Breast epithelium (tissue), 4 donors: Measurements from ENCODE around the gene ACKR1. TPM values are rescaled to one million over a fixed set of nuclear protein-coding genes. Genes with fewer than 3 reads are reported as not detected.

Experiments used
- DNase-seq, 2 donors: peaks; one replicate each; pipeline ENCODE4 v3.0.0-alpha.2; 2019; ENCODE audit warnings: low spot score in 2 of 2
- H3K27ac ChIP-seq, 2 donors: fragments of 200-600 bp; sonication (generic) in 1 of 2; one replicate each; pipeline ENCODE4 v1.5.1; 2016 to 2019; ENCODE audit warnings: mild to moderate bottlenecking in 1 of 2
- H3K27me3 ChIP-seq, 2 donors: fragments of 200-600 bp; sonication (generic) in 1 of 2; one replicate each; pipeline versions ENCODE4 v1.5.1 to v1.6.0; 2017 to 2019; ENCODE audit warnings: control low read depth in 1 of 2, mild to moderate bottlenecking in 1 of 2
- H3K36me3 ChIP-seq: fragments of 200-600 bp; one replicate; pipeline ENCODE4 v1.5.1; 2019
- H3K4me1 ChIP-seq, 2 donors: fragments of 200-600 bp; sonication (generic); one replicate each; pipeline ENCODE4 v1.5.1; 2016 to 2019; ENCODE audit warnings: control low read depth in 1 of 2
- H3K4me3 ChIP-seq, 3 donors: fragments of 200-600 bp; sonication (generic); 1 replicate in 2 of 3; 2 replicates in 1 of 3; pipeline ENCODE4 v1.5.1; 2016 to 2019; ENCODE audit warnings: mild to moderate bottlenecking in 3 of 3, moderate library complexity in 2 of 3
- H3K9me3 ChIP-seq, 2 donors: fragments of 200-600 bp; sonication (generic) in 1 of 2; one replicate each; pipeline ENCODE4 v1.5.1; 2016 to 2019; ENCODE audit warnings: control low read depth in 1 of 2
- CTCF ChIP-seq, 3 donors: fragments of 450-650 bp; IDR thresholded peaks; one replicate each; pipeline ENCODE4 v1.5.1; 2016 to 2017; ENCODE audit warnings: antibody characterized with exemption in 3 of 3, mild to moderate bottlenecking in 3 of 3, moderate library complexity in 3 of 3
- POLR2A ChIP-seq: fragments of 450-650 bp; IDR thresholded peaks from one replicate; pipeline ENCODE4 v1.6.1; 2016; ENCODE audit warnings: antibody characterized with exemption, mild to moderate bottlenecking, moderate library complexity
- POLR2AphosphoS5 ChIP-seq, 3 donors: sonication (generic); formaldehyde crosslinking; IDR thresholded peaks; one replicate each; pipeline ENCODE4 v1.6.1; 2017; ENCODE audit warnings: antibody characterized with exemption in 3 of 3
- intact Hi-C: fragments of 100-400 bp; cut with DNase I; formaldehyde crosslinking; loops from one replicate; pipeline ENCODE4 v1.15.1; 2023; ENCODE audit warnings: low total_unique reads
- total RNA-seq, 3 donors: library from RNA; depleted of rRNA; stranded (reverse); fragments of >200 nt; gene quantifications; one replicate each; pipeline ENCODE4 v1.1.0, GENCODE V29; 2016

The ACKR1 gene
- total RNA-seq, 3 donors from 2014 or later: 32.3 to 83.2 (median 81.9) TPM

GRCh38 chr1:159197561-159198557, 6.8 kb upstream of the ACKR1 start:
- no peak for TF ChIP-seq POLR2A
- TF ChIP-seq CTCF (IDR thresholded peaks at IDR 0.05): peak; percentile 60 to 85 (median 81)
- intact Hi-C loops: no loop called here
- DNase-seq: peak; percentile 55 to 61

GRCh38 chr1:159199901-159200300, 4.8 kb upstream of the ACKR1 start:
- no peaks in the 10 kb centered on the region for H3K9me3 ChIP-seq
- H3K36me3 ChIP-seq: no peaks in the 10 kb centered on the region
- no peaks in the 10 kb centered on the region for H3K27me3 ChIP-seq
- no peak for DNase-seq
- H3K4me1 ChIP-seq: no peaks in the 10 kb centered on the region
- H3K4me3 ChIP-seq: peak overlapping the region in 1 of 3 donors; percentile 20
- TF ChIP-seq POLR2A (no peak), POLR2AphosphoS5 (IDR thresholded peaks at IDR 0.05) (no peak), CTCF (IDR thresholded peaks at IDR 0.05) (no peak)
- intact Hi-C loops: no loop called here
- no peak overlapping the region for H3K27ac ChIP-seq

More at GRCh38 chr1:159197561-159198557, 6.8 kb upstream of the ACKR1 start:
- H3K4me1 ChIP-seq: no peaks in the 10 kb centered on the region
- no peak overlapping the region for H3K4me3 ChIP-seq
- H3K36me3 ChIP-seq: no peaks in the 10 kb centered on the region
- no peaks in the 10 kb centered on the region for H3K9me3 ChIP-seq
- no peak overlapping the region for H3K27ac ChIP-seq
- no peaks in the 10 kb centered on the region for H3K27me3 ChIP-seq

GRCh38 chr1:159200769-159201168, 3.9 kb upstream of the ACKR1 start:
- Histone ChIP-seq H3K4me1 (no peaks in the 10 kb centered on the region), H3K27ac (no peak overlapping the region), H3K4me3 (peak overlapping the region; percentile 20 to 37 (median 25)), H3K36me3 (no peaks in the 10 kb centered on the region), H3K27me3 (no peaks in the 10 kb centered on the region), H3K9me3 (no peaks in the 10 kb centered on the region)
- TF ChIP-seq POLR2AphosphoS5 (IDR thresholded peaks at IDR 0.05) (no peak), POLR2A (no peak), CTCF (IDR thresholded peaks at IDR 0.05) (no peak)
- intact Hi-C loops: no loop called here
- no peak for DNase-seq

GRCh38 chr1:159201642-159202041, 3.0 kb upstream of the ACKR1 start:
- DNase-seq: no peak
- TF ChIP-seq POLR2A (no peak), CTCF (IDR thresholded peaks at IDR 0.05) (no peak), POLR2AphosphoS5 (IDR thresholded peaks at IDR 0.05) (no peak)
- no peaks in the 10 kb centered on the region for H3K9me3 ChIP-seq
- H3K36me3 ChIP-seq: no peaks in the 10 kb centered on the region
- H3K4me1 ChIP-seq: no peaks in the 10 kb centered on the region
- no peaks in the 10 kb centered on the region for H3K27me3 ChIP-seq
- H3K4me3 ChIP-seq: peak overlapping the region; percentile 24 to 37 (median 25)
- H3K27ac ChIP-seq: no peak overlapping the region
- intact Hi-C loops: no loop called here

GRCh38 chr1:159203610-159204009, 1.1 kb upstream of the ACKR1 start:
- Histone ChIP-seq H3K27me3 (peaks cover 0 to 4% of the 10 kb centered on the region in 2 donors), H3K4me1 (no peaks in the 10 kb centered on the region), H3K9me3 (no peaks in the 10 kb centered on the region), H3K36me3 (no peaks in the 10 kb centered on the region), H3K4me3 (no peak overlapping the region), H3K27ac (no peak overlapping the region)
- no peak for DNase-seq
- TF ChIP-seq POLR2AphosphoS5 (IDR thresholded peaks at IDR 0.05) (no peak), CTCF (IDR thresholded peaks at IDR 0.05) (no peak), POLR2A (no peak)
- intact Hi-C loops: no loop called here
